GM18909 (cell line): Measurements from ENCODE around the gene RRAGD.
A peak's percentile ranks its signal among the peaks of the same experiment; 100 is the strongest.

Experiments
- ATAC-seq: cut with Tn5 transposase; IDR thresholded peaks from one replicate; pipeline ENCODE4 v1.9.1; 2021; ENCODE audit warnings: mild to moderate bottlenecking; ENCODE audit not compliant: unreplicated experiment, poor library complexity

Gene RRAGD

DNA sequence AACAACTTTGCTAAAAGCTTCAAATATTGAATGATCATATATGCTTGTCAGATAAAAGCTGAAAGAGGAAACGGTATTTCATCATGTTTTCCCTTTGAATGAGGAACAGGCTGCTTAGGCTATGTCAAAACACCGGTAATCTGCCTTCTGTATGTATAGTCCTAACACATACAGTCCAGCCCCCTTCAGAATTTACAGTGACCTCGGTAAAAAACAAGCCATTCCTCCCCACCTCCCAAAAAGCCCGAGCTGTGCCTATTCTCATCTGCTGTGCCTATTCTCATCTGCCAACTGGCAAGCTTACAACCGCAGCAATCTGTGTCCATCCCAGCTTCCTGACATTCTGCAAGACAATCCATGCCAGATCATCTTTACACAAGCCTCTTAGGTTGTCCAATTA lies 32.8 kb downstream of the RRAGD start:
- ATAC-seq = no peak

DNA sequence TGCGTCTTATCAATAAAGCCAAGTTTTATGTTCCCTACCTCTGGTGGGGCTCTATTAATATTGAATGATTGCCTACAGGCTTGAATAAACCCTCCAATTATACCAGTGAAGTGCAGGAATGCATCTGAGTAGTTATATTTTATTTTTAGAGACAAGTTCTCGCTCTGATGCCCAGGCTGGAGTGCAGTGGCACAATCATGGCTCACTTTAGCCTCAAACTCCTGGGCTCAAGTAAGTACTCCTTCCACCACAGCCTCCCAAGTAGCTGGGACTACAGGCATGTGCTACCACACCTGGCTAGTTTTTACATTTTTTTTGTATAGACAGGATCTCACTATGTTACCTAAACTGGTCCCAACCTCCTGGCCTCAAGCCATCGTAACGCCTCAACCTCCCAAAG lies 33.4 kb downstream of the RRAGD start:
- no peak for ATAC-seq

DNA sequence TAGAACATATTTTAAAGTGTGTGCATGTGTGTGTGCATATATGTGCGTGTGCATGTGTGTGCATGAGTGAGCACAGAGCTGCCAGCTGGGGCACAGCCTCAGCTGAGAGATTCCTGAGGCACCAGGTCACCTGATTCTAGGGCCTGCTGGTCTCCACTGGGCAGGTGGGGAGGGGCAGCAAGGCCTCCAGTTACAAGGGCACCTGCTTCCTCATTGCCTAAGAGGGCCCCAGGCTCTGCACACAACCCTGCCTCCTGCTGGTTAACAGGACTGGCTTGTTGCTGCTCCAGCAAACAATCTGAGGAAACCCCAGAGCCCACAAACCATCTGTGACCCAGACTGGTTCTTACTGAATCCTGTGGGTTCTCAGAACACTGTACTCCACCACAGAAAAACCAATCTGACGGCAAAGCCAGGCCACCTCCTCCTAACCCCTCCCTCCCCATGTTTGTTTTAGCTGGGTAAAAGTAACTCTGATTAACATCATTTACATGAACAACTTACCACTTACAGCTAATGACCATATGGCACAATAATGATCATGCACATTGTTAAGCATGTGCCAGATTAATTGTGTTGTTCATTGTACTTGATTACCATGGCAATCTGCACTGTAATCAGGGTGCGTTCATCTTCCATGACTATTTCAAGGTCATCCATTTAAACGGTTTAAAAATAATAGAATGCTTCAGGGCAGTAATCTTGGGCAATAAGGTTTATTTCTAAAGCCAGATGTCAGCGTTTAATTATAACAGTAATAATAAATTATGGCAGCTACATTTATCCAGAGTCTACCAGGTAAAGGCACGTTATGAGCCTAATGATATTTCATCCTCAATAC lies 36.4 kb downstream of the RRAGD start:
- ATAC-seq = peak; percentile 78

DNA sequence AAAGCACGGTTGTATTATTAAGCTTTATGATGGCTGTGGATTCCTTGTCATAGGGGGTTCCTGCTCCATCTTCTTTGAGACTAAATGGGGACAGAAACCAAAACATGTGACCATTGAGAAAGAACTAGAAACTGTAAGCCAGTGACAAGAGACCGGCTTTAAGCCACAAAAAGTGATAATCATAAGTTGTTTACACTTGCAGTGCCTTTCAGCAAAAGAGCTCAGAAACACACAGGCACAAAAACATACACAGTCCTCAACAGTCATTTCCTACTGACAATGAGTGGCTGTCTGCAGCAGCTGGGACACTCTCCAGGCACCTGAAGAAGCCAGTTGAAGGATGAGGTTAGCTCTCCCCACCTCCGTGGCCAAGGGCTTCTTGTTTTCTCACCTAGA lies 39.6 kb downstream of the RRAGD start:
- peak; percentile 53 for ATAC-seq

DNA sequence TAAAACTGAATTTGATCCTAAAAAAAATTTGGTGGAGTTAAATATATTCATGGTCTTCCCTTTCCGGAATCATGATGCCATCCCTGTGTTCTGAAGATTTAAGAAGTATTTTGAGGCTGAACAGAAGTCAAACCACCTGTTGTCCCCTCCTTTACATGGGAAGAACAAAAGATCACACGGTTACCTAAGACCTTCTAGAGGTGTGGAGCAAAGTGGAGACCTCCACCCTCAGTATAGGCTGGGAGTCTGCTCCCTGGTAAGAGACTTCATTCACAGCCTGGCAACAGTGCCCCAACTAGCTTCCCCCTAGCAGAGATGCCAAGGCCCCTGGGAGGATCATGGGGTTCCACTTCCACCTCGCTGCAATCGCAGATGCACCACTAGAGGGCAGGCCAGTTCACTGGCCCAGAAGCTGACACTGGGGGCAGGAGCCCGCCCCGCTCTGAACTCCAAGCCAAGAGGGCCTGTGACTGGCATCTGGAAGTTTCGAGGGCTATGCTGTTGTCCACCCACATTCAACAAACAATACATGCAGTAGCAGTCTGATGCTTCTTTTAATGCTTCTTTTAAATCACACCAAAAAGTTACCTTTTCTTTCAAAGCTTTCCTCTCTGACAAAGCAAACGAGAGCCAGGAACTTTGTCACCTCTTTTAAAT lies 40.1 kb downstream of the RRAGD start:
- peak; percentile 77 for ATAC-seq

DNA sequence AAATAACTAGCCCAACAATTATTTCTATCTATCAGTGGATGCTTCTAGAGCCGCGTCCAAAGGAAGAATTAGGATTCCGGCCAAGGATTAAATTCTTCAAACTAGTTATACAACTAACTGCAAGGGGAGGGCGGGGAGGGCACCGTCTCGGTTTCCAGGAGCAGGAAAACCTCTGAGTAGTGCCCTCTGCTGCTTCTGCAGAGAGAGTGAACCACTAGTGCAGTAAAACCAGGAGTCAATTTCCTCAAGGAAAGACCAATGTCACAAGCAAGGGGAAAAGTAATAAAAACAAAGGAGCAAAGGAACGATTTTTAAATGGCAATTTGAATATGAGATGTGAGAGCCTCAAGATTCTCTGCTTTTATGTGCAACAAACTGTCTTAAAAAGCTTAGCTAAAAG lies 43.1 kb downstream of the RRAGD start:
- ATAC-seq = no peak

DNA sequence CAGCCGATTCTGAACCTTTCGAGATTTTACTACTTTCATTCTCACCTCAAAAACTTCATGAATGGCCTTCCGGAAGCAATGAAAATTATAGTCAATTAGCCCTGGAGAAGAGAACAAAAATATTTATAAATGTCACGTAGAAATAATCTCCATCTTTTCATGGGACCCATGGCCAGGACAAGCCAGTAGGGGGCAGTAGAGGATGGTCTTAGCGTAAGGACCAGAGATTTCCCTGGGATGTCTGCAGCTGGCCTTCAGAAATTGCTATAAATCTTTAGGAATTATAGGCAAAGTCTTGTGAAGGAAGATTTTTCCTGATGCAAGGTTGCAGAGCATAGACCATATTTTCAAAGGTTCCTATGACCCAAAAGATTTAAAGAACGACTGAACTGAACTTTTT lies 44.0 kb downstream of the RRAGD start:
- no peak for ATAC-seq

DNA sequence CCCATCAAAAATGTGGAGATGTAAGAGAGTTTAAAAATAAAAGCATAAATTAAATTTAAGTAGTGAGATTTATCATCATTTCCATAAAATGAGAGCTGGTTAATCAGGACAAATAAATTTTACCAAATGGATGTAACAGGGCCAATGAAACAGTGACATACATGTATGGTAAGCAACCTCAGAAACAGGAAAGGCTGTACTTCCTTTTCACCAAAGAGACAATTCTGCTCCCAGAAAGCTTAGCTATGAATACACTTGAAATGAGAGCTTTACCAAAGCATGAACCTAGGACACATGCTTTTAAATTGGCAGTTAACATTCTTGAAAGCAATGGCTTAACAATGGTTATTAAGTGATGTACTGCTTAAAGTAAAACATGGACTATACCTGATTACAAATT lies 47.5 kb downstream of the RRAGD start:
- no peak for ATAC-seq

DNA sequence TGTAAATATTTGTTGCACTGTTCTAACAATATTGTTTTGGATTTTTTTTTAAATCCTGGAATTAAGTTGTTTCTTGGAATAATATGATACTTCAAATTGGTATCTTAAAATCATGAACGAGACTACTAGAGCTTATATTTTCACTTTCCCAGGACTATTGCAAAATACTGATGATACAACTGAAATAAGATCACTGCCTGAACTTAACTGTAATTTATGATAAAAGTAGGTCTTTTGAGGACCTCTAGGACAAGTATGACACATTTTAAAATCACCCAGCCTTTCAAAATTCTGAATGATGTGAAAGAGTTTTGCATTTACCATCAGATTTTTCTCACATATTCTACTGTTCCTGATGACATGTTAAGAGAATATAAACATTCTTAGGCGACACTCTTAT lies 50.9 kb downstream of the RRAGD start:
- no peak for ATAC-seq

DNA sequence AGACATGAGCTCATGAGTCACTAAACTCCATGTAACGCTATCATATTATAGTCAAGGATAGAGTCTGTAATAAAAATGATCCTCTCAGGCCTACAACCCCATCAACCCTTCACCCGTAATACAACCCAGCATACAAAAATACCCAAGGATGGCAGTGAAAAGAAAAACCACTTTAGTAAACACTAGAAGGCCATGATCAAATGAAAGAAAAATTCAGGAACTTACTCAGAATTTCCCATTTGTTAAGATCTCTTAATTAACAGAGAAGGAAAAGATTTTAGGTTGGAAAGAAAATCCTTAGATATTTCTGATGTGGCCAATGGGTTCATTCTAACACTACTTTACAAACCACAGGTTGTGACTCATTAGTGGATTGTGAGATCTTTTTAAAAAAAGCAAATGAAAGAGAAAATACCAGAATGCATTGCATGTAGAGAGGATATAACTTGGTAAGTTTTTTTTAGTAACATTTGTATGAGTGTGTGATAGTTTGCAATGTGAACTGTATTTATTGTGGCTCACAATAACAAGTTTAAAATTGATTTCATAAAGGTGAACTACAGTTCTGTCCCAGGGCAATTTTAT lies 51.6 kb downstream of the RRAGD start:
- peak; percentile 55 for ATAC-seq

DNA sequence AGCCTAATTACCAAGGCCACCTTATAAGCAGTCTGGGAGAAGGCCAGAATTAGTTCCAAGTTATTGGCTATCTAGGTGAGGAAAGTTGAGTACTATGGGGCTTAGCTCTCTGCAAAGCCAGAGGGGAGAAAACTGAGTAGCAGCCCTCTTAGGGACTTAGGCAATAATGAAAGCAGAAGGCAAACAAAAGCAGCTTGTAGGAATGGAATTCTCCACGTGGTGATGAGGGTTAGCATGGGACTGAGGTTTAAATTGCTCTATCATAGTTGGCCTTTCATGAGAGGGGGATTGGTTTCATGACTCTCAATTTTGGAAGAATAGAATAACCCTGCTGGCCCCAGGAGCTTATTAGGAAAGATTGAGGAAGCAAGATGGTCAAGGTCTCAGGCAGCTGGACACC lies 52.5 kb downstream of the RRAGD start:
- ATAC-seq = no peak

DNA sequence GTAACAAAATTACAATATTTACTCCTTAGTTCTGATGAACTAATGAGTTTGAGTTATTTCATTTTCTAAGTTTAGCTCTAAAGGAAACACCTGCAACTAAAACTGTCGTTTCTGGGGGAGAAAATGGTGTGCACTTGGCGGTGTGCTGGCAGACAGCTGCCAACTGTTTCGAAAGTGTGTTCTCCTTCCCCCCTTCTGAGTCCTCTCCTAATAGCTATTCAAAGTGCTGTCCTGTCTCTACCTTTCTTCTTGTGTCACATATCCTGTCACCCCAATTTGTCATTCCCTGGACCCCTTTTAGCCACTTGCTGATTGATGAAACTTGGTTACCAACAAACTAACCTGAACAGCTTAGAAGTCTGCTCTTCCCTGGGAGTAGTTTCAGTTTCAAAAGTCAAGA lies 54.7 kb downstream of the RRAGD start:
- peak; percentile 53 for ATAC-seq

DNA sequence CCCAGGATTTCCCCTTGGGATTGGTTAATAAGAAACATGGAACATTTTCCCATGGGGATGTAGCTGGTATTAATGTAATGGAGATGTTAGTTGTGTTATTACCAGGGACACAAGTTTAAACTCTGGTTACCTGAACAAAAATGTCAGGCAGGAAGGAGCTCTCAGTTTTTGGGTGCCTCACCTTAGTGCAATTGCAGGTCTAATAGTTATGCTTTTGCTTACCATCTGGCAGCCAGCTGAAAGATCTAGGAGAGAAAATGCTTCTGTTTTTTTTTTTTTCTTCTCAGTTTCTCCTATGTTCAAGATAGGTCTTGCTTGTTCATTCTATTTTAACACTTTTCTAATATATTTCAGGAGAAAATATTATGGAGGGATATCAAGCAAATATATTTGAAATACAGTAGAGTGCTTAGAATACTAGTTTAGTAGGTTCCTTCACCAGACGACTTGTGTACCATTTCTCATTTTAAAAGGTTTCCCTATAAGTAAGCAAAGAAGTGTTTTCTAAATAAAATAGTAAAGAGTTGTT lies 55.4 kb downstream of the RRAGD start:
- ATAC-seq = no peak

DNA sequence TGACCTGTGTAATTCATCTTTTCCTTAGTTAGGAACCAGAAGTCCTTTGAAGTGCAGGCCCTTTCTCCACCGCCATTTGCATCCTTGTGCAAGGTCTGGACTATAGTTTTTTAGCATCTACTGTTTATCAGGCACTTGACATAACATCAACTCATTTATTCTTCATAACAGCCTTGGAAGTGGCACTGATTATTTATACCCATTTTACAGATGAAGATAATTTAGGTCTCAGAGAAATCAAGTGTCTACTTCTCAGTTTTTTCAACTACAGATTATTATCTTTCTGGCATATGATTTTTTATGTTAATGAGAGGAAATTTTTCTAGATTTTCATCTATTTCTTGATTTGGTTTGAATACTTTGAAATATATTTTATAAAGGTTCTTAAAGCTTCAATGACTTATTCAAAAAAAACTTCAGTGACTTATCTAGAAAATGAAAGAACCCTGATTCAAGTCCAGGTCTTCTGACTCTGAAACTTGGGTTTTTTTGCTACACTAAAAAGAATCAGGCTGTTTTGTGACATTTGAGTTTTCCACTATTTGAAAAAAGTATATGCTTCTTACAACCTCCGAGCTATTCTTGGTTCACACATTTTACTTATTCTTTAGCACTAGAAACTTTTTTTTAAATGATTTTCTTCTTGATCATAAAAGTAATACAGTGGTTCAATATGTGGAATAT lies 56.4 kb downstream of the RRAGD start:
- ATAC-seq = no peak

DNA sequence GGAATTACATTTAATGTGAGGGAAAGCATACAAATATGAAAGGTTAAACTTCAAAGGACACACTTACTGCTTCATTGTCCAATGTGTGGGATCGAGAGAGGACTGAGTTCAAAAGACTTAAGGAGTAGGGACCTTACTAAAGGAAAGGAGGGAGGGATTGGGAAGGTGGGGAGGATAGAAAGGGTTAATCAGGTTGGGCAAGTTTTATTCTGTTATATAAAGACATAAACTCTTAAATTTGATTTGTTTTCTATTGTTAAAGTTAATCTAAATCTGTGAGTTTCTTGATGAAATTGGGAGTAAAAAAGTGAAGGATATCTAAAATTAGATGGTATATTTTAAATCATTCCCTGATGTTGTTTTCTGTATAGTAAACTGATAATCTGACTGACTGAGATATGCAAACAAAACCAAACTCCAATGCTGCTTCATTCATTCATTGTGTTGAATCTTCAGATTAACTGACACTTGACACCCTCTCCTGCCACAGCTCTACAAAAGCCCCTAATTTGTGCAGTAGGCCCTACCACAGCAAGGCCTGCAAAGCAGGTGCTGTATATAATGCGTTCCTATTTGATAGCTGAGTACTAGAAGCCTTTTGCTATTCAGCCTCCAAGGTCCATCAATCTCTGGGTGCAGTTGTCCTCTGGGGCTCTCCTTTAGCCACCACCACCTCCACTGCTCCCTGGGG lies 58.2 kb downstream of the RRAGD start:
- peak; percentile 26 for ATAC-seq

DNA sequence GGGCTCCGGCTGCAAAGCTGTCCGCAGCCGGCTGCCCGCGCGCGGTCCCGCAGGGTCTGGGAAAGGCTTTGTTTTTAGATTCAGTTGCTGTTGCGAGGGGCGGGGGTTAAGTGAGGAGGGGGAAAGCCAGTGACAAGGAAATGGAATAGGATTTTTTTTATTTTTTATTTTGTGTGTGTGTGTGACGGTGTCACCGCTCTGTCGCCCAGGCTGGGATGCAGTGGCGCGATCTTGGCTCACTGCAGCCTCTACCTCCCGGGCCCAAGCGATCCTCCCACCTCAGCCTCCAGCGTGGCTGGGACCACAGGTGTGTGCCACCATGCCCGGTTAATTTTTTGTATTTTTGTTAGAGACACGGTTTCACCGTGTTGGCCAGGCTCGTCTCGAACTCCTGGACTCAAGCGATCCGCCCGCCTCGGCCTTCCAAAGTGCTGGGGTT lies 58.9 kb downstream of the RRAGD start:
- ATAC-seq = no peak

DNA sequence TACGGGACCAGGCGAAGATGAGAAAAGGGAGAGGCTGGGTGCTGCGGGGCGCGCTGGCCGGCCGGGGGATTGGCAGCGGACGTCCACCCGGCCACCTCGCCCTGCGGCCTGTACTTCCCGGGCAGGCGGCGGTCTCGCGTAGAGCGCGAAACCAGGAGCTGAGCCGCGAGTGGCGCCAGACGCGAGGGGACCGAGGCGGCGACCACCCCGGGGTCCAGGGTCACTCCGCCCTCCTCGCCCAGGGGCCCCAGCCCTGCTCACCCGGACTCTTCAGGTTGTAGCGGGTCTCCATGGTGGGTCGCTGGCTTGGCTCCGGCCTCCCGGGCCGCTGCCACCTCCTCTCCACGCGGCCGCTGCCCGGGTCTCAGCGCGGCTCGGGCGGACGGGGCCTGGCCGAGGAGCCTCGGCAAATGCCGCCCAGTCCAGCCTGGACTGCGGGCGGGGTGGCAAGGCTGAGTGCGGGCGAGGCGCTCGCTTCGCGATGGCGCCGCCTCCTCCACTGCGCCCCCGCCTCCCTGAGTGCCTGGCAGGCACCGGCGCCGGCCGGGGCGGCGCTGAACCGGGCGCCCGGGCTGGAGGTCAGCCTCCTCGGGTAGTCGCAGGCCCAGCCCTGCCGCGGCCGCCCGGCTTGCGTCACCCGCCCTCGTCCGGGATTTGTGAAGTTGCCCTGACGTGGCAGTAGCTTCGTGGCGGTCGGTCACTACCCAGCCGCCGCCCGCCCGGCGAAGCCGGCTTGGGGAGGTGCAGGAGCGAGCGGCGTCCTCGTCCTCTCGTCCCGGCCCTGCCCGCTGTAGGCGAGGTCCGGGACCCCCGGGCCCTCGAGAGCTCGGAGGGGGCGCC lies 59.6 kb downstream of the RRAGD start, which contains the start of gene UBE2J1:
TSS of gene UBE2J1 (minus strand) at position 445 of the 840 bp plus-strand sequence. CDS start at position 292, 153 bp downstream.
- peak; percentile 45 for ATAC-seq

DNA sequence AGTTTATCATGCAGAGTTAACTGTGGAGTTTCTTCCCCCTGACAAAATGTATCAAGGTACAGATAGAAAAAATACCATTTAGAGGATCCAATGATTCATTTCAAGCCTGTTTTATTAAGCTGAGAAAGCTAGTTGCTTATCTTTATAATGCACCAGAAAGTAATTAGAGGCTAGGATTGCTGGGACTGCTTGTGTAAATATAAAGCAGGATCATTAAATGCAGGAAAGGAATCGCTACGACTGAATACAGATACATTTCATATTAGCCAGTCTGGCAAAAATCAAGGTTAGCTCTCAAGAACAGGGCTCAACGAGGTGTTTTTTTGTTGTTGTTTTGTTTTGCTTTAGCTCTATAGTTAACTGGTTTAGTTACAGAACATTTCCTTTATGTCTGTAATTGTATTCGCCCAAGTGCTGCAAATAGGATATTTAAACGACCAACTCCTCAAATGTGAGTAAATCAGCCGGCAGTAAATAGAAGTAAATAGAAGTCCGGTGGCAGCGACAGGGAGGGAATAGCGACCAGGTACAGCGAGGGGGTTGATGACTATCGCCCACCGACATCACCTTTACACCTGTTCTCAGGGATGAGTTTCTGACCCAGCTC lies 60.3 kb downstream of the RRAGD start:
- ATAC-seq = no peak
